IPS-18c (cell line): ENCODE measurements around the gene TPRA1.
"Not testable (repeated sequence)": the region's sequence is repeated elsewhere in the genome, so short reads cannot be mapped to it uniquely, and the experiment has no call there.

Source experiments
- H3K4me3 ChIP-seq: 2 replicates; pipeline ENCODE4 v1.7.0; 2013; ENCODE audit warnings: low read depth, mild to moderate bottlenecking, low read length, moderate library complexity; ENCODE audit not compliant: insufficient read depth
- H3K9me3 ChIP-seq: one replicate; pipeline ENCODE4 v1.6.1; 2013; ENCODE audit warnings: mild to moderate bottlenecking, low read length, moderate library complexity; ENCODE audit not compliant: control insufficient read depth, insufficient read depth

The TPRA1 gene

GRCh38 chr3:127622031-127622430 lies 31.5 kb upstream of the TPRA1 start:
- Histone ChIP-seq H3K4me3 (no peak overlapping the region), H3K9me3 (no peaks in the 10 kb centered on the region)

- H3K4me3 ChIP-seq = no peak overlapping the region
- no peaks in the 10 kb centered on the region for H3K9me3 ChIP-seq
Measured at GRCh38 chr3:127620637-127621375, 30.3 kb upstream of the TPRA1 start.

- Histone ChIP-seq H3K9me3 (no peaks in the 10 kb centered on the region), H3K4me3 (no peak overlapping the region)
Measured at GRCh38 chr3:127618891-127619290, 28.4 kb upstream of the TPRA1 start.

- Histone ChIP-seq H3K4me3 (no peak overlapping the region), H3K9me3 (no peaks in the 10 kb centered on the region)
Measured at GRCh38 chr3:127616836-127617605, 26.5 kb upstream of the TPRA1 start.

- Histone ChIP-seq H3K4me3 (no peak overlapping the region), H3K9me3 (no peaks in the 10 kb centered on the region)
Measured at GRCh38 chr3:127615631-127616305, 25.2 kb upstream of the TPRA1 start.

- H3K4me3 ChIP-seq = no peak overlapping the region
Measured at GRCh38 chr3:127614928-127615589, 24.5 kb upstream of the TPRA1 start.

GRCh38 chr3:127613406-127613805 lies 22.9 kb upstream of the TPRA1 start:
- H3K4me3 ChIP-seq = no peak overlapping the region
- H3K9me3 ChIP-seq = no peaks in the 10 kb centered on the region

More at GRCh38 chr3:127614928-127615589, 24.5 kb upstream of the TPRA1 start:
- no peaks in the 10 kb centered on the region for H3K9me3 ChIP-seq

- Histone ChIP-seq H3K9me3 (no peaks in the 10 kb centered on the region), H3K4me3 (no peak overlapping the region)
Measured at GRCh38 chr3:127612966-127613365, 22.4 kb upstream of the TPRA1 start.

- Histone ChIP-seq H3K4me3 (no peak overlapping the region), H3K9me3 (no peaks in the 10 kb centered on the region)
Measured at GRCh38 chr3:127611251-127611650, 20.7 kb upstream of the TPRA1 start.

GRCh38 chr3:127610105-127610504 lies 19.6 kb upstream of the TPRA1 start:
- H3K4me3 ChIP-seq = no peak overlapping the region
- no peaks in the 10 kb centered on the region for H3K9me3 ChIP-seq

- Histone ChIP-seq H3K4me3 (no peak overlapping the region), H3K9me3 (no peaks in the 10 kb centered on the region)
Measured at GRCh38 chr3:127608362-127608718, 17.8 kb upstream of the TPRA1 start.

GRCh38 chr3:127607675-127608361 lies 17.3 kb upstream of the TPRA1 start:
- Histone ChIP-seq H3K9me3 (no peaks in the 10 kb centered on the region), H3K4me3 (no peak overlapping the region)

- no peak overlapping the region for H3K4me3 ChIP-seq
- H3K9me3 ChIP-seq = no peaks in the 10 kb centered on the region
Measured at GRCh38 chr3:127606981-127607595, 16.6 kb upstream of the TPRA1 start.

- no peaks in the 10 kb centered on the region for H3K9me3 ChIP-seq
- H3K4me3 ChIP-seq = no peak overlapping the region
Measured at GRCh38 chr3:127606086-127606805, 15.7 kb upstream of the TPRA1 start.

- H3K4me3 ChIP-seq, H3K9me3 ChIP-seq: not testable (repeated sequence)
Measured at GRCh38 chr3:127605547-127605946, 15.0 kb upstream of the TPRA1 start.

GRCh38 chr3:127604546-127605165 lies 14.1 kb upstream of the TPRA1 start:
- no peak overlapping the region for H3K4me3 ChIP-seq
- no peaks in the 10 kb centered on the region for H3K9me3 ChIP-seq
